Adrenal gland (tissue), 12 donors: ENCODE measurements around the gene PROSER2. TPM values are rescaled to one million over a fixed set of nuclear protein-coding genes. Genes with fewer than 3 reads are reported as not detected.

Source experiments
- DNase-seq, 7 donors: peaks; one replicate each; pipeline ENCODE4 v3.0.0-alpha.2; 2019 to 2020
- H3K27ac ChIP-seq, 5 donors: fragments of 200-600 bp; sonication (generic) in 4 of 5; 1 replicate in 3 of 5; 2 replicates in 2 of 5; pipeline versions ENCODE4 v1.5.1 to v1.8.0; 2016 to 2020; ENCODE audit warnings: mild to moderate bottlenecking in 1 of 5
- H3K27me3 ChIP-seq: fragments of 200-600 bp; 2 replicates; pipeline ENCODE4 v1.8.0; 2021
- H3K36me3 ChIP-seq, 2 donors: fragments of 200-600 bp; replicated peaks in 1 of 2; 1 replicate in 1 of 2; 2 replicates in 1 of 2; pipeline versions ENCODE4 v1.5.1 to v1.8.0; 2018 to 2022
- H3K4me1 ChIP-seq, 2 donors: fragments of 200-600 bp; replicated peaks in 1 of 2; 1 replicate in 1 of 2; 2 replicates in 1 of 2; pipeline versions ENCODE4 v1.5.1 to v1.8.0; 2018 to 2021
- H3K4me3 ChIP-seq, 4 donors: fragments of 200-600 bp; sonication (generic) in 3 of 4; one replicate each; pipeline ENCODE4 v1.5.1; 2016 to 2018
- H3K9me3 ChIP-seq, 3 donors: fragments of 200-600 bp; sonication (generic) in 1 of 3; replicated peaks in 1 of 3; 1 replicate in 2 of 3; 2 replicates in 1 of 3; pipeline versions ENCODE4 v1.5.1 to v1.8.0; 2016 to 2021
- POLR2A ChIP-seq, 2 donors: fragments of 450-650 bp; IDR thresholded peaks; one replicate each; pipeline ENCODE4 v1.6.1; 2017; ENCODE audit warnings: antibody characterized with exemption in 2 of 2, mild to moderate bottlenecking in 2 of 2, moderate library complexity in 1 of 2
- WGBS, 4 donors: extraction: QIAGEN DNeasy Blood & Tissue Kit in 2 of 4; methylation state at CpG; one replicate each; pipeline versions ENCODE4 v1.1.5 to v1.1.7; 2013 to 2017; 5-methylcytosine and 5-hydroxymethylcytosine counted together
- intact Hi-C, 2 donors: fragments of 100-400 bp; cut with DNase I; formaldehyde crosslinking; loops; one replicate each; pipeline versions ENCODE4 v1.14.1 to v1.15.0; 2022 to 2023
- polyA plus RNA-seq, 3 donors: library from polyadenylated mRNA; stranded (reverse); fragments of 200-250 nt in 2 of 3; fragments of 350-450 nt in 1 of 3; fragmentation: Illumina TruSeq in 1 of 3; extraction: RNeasy Lipid Tissue Mini Kit (QIAGEN cat#74804) in 1 of 3; gene quantifications; one replicate each; pipeline ENCODE4 v1.2.3, GENCODE V29; 2013 to 2014
- total RNA-seq, 9 donors: library from RNA; depleted of rRNA in 4 of 9; stranded (reverse); fragments of >200 nt in 4 of 9; fragments of 120-200 nt in 1 of 9; fragmentation: NEBNext Ultra II Directional in 1 of 9; extraction: Animal tissue kit (Norgen Biotek cat#: 25700) in 1 of 9; gene quantifications; one replicate each; pipeline versions ENCODE4 v1.1.0 to v1.2.4, GENCODE V29; 2013 to 2023
- TF ChIP-seq, protein P1 (sequence below), 6 experiments: fragments of 450-650 bp in 4 of 6; fragments of 200-600 bp in 2 of 6; sonication (generic) in 1 of 6; IDR thresholded peaks; 1 replicate in 5 of 6; 2 replicates in 1 of 6; pipeline versions ENCODE4 v1.5.1 to v1.8.0; 2016 to 2021; ENCODE audit warnings: antibody characterized with exemption in 6 of 6, mild to moderate bottlenecking in 2 of 6, moderate library complexity in 1 of 6
- donor health status: healthy with polysubstance abuse.
- donor health status: Bipolar disorder and iron deficiency.
- donor health status: DM: yes; HTN: yes; CAD: no.
- donor health status: DM: no; HTN: no; CAD: no.
- donor health status: DM: no; HTN: no; CAD: no.
- donor health status: DM: yes; HTN: yes; CAD: no.

The PROSER2 gene
- total and polyA plus RNA-seq, 12 donors, result 0.33 to 16.6 (median 2.3) TPM

DNA sequence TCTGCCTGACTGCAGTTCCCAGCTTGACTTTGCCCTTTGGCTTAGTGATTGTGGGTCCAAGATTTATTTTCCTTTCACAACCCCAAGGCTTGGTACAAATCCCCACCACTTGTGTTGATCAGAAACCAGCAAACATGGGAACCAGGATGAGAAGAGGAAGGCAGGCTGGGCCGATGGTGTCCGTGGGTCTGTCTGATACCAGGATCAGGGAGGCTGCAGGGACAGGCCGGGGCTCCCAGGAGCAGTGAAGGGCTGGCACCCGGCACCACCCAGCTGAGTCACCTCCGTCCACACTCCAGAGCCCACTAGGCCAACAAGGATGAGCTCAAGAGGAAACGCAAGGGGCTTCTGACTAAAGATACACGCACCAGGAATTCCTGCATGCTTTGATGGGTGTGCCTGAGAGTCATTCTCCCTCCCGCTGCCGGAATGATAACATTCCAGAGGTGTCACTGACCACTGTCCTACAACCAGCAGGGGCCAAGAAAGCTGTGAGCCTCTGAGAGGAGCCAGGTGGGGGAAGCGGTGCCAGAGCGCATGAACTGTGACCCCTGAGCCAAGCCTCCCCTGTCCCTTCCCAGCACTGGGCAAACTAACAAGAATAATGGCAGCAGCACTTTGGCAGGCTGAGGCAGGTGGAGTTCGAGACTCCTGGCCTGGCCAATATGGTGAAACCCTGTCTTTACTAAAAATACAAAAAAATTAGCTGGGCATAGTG, 29.2 kb upstream of the PROSER2 start:
- no peak overlapping the region for H3K4me3 ChIP-seq
- no peak overlapping the region for H3K27ac ChIP-seq
- no peaks in the 10 kb centered on the region for H3K9me3 ChIP-seq
- no peaks in the 10 kb centered on the region for H3K4me1 ChIP-seq
- peak in 1 of 7 donors; percentile 18 for DNase-seq
- intact Hi-C loops, result no loop called here
- TF ChIP-seq, protein P1, sequence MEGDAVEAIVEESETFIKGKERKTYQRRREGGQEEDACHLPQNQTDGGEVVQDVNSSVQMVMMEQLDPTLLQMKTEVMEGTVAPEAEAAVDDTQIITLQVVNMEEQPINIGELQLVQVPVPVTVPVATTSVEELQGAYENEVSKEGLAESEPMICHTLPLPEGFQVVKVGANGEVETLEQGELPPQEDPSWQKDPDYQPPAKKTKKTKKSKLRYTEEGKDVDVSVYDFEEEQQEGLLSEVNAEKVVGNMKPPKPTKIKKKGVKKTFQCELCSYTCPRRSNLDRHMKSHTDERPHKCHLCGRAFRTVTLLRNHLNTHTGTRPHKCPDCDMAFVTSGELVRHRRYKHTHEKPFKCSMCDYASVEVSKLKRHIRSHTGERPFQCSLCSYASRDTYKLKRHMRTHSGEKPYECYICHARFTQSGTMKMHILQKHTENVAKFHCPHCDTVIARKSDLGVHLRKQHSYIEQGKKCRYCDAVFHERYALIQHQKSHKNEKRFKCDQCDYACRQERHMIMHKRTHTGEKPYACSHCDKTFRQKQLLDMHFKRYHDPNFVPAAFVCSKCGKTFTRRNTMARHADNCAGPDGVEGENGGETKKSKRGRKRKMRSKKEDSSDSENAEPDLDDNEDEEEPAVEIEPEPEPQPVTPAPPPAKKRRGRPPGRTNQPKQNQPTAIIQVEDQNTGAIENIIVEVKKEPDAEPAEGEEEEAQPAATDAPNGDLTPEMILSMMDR (IDR thresholded peaks at IDR 0.05), result no peak
- no peak for TF ChIP-seq POLR2A (IDR thresholded peaks at IDR 0.05)
- WGBS, 4 donors, result 72 to 89% (median 82%) methylated on average over 5 to 12 of the region's 12 CpGs
- H3K36me3 ChIP-seq, result no peaks in the 10 kb centered on the region
- no peaks in the 10 kb centered on the region for H3K27me3 ChIP-seq

DNA sequence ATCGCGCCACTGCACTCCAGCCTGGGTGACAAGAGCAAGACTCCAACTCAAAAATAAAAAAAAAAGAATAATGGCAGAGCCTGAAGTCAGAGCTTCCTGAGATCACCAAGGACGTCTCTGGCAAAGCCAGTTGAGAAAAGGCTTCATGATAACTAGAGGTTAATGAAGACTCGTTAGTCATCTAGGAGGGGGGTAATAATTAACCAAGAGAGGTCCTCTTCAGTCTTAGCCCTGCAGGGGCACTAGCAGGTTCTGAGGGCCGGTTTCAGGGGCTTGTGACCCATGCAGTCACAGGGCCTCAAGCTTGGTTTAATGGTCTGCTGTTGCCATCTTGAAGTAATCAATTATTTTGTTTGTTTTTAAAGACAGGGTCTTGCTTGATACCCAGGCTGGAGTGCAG, 28.6 kb upstream of the PROSER2 start:
- no peak overlapping the region for H3K4me3 ChIP-seq
- intact Hi-C loops, result no loop called here
- 83 to 93% (median 89%) methylated on average over 5 of the region's 5 CpGs for WGBS, 4 donors
- H3K27ac ChIP-seq, result no peak overlapping the region
- no peaks in the 10 kb centered on the region for H3K36me3 ChIP-seq
- H3K27me3 ChIP-seq, result no peaks in the 10 kb centered on the region
- H3K9me3 ChIP-seq, result no peaks in the 10 kb centered on the region
- TF ChIP-seq, protein P1 (IDR thresholded peaks at IDR 0.05), result no peak
- no peak for TF ChIP-seq POLR2A (IDR thresholded peaks at IDR 0.05)
- no peaks in the 10 kb centered on the region for H3K4me1 ChIP-seq
- no peak for DNase-seq

GRCh38 chr10:11795101-11795920, 27.8 kb upstream of the PROSER2 start:
- Histone ChIP-seq H3K36me3 (no peaks in the 10 kb centered on the region), H3K4me3 (no peak overlapping the region), H3K27me3 (no peaks in the 10 kb centered on the region), H3K27ac (no peak overlapping the region), H3K4me1 (no peaks in the 10 kb centered on the region), H3K9me3 (no peaks in the 10 kb centered on the region)
- intact Hi-C loops, result no loop called here
- DNase-seq, result no peak
- 88 to 90% (median 89%) methylated on average over 25 of the region's 25 CpGs for WGBS, 4 donors
- TF ChIP-seq, protein P1 (IDR thresholded peaks at IDR 0.05), result no peak
- no peak for TF ChIP-seq POLR2A (IDR thresholded peaks at IDR 0.05)

GRCh38 chr10:11796474-11796873, 26.7 kb upstream of the PROSER2 start:
- TF ChIP-seq, protein P1 (IDR thresholded peaks at IDR 0.05), result no peak
- no peaks in the 10 kb centered on the region for H3K9me3 ChIP-seq
- intact Hi-C loops, result no loop called here
- WGBS, 4 donors, result 51 to 75% (median 65%) methylated on average over 2 of the region's 2 CpGs
- no peaks in the 10 kb centered on the region for H3K36me3 ChIP-seq
- no peaks in the 10 kb centered on the region for H3K4me1 ChIP-seq
- H3K27ac ChIP-seq, result no peak overlapping the region
- H3K27me3 ChIP-seq, result no peaks in the 10 kb centered on the region
- H3K4me3 ChIP-seq, result no peak overlapping the region
- DNase-seq, result no peak
